ENCODE measurements around the gene RAPGEF4.
"Not testable (repeated sequence)": the region's sequence is repeated elsewhere in the genome, so short reads cannot be mapped to it uniquely, and the experiment has no call there.

The RAPGEF4 gene

DNA sequence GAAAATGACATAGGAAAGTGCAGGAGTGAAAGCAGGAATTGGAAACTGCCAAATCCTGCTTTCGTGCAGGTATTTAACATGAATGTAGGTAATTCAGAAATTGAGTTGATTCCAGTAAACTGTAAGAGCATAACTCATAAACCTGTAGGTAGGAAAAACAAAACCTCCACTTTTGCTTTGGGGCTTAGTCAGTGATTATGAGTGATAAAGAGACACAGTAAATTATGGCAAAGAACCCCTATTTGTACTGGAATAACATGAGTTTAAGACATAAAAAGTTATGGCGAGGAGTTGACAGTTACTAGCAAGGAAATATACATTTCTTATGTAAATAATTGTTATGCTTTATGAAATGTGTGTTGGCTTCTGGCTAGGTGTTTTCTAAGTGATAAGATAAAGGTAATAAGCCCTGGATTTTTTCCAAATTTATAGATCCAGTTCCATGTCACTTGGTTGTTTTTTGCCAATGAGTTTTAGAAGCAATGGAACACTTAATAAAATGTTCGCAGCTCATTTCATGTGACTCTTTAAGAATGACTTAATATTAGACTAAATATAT, 357.3 kb downstream of the RAPGEF4 start:
- DNase-seq (ENCODE audit: low read depth, low spot score) = no peak

DNA sequence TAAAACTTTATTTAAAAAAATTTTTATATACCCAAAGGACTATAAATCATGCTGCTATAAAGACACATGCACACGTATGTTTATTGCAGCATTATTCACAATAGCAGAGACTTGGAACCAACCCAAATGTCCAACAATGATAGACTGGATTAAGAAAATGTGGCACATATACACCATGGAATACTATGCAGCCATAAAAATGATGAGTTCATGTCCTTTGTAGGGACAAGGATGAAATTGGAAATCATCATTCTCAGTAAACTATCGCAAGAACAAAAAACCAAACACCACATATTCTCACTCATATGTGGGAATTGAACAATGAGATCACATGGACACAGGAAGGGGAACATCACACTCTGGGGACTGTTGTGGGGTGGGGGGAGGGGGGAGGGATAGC, 358.0 kb downstream of the RAPGEF4 start:
- DNase-seq (ENCODE audit: low read depth, low spot score) = not testable (repeated sequence)

DNA sequence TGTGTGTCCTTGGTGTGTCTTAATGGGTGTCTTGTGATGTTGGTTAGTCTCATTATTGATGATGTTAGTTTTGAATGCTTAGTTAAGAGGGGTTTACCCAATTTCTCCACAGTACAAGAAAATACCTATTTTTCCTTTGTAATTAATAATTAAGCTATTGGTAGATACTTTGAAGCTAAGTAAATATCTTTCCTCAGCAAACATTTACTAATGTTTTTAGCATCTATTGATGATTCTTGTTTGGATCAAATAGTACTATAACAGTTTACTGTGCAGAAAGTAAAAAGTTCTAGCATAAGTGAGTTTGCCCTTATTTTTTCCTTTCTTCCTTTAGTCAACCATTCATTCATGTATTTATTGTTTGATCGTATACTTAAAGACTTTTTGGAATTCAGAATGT, 359.1 kb downstream of the RAPGEF4 start:
- no peak for DNase-seq (ENCODE audit: low read depth, low spot score)

DNA sequence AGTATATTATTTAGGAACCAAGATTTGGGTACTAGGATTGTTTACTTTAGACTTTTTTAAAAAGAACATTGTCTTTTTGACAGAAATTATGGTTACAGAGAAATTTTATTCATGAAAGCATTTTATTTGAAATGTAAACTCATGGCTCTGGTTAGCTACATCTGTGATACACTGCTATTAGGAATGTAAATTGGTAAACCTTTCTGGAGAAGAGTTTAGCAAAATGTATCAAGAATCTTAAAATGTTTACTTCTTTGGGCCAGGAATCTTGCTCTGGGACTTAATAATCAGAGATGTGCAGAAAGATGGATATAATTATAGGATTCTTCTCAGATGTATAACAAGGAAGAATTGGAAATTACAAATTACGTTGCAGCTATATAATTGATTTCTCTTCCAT, 359.7 kb downstream of the RAPGEF4 start:
- no peak for DNase-seq (ENCODE audit: low read depth, low spot score)

DNA sequence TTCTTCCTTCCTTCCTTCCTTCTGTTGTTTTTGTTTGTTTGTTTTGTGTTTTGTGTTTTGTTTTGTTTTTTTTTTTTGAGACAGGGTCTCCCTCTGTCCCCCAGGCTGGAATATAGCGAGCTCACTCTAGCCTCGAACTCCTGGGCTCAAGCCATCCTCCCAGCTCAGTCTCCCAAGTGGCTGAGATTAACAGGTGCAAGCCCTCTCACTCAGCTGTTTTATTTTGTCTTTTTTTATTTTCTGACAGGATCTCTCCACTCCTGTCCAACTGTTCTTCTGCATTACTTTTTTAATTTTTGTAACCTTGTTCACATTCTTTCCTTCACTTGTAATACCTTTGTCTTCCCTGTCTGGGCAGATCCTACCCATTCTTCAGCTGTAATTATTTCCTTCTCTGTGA, 363.6 kb downstream of the RAPGEF4 start:
- no peak for DNase-seq (ENCODE audit: low read depth, low spot score)

DNA sequence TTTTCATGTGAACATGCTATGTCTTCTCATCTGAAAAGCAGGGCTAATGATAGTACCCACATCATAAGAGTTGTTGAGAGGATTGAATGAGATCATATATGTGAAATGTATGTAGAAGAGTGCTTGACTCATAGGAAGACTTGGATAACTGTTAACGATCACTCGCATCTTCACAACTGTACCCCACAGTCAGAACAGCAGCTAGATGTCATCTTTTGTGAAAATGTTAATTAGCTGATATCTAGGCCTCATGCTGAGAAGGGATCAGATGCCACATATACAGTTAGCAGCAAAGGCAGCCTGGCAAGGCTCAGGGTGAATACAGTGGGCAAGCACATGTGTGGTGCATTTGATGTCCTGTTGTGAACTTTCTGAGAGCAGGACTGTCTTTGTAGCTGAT, 364.2 kb downstream of the RAPGEF4 start:
- no peak for DNase-seq (ENCODE audit: low read depth, low spot score)

DNA sequence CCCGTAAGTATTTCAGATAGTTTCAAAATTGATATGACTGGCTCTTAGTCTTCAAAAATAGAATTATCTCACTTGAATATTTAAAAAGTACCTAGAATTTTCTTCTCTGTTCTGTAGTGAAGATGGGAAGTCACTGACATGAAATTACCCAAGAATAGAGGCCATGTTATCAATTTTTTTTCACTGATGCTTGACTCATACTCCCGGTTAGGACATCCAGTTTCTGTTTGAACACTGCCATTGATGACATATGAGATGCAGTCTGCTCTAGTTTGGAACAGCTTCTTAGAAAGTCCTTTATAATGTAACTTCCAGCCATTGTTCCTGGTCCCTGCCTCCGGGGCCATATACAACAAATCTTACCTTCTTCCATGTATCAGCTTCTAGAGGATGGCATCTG, 366.0 kb downstream of the RAPGEF4 start:
- no peak for DNase-seq (ENCODE audit: low read depth, low spot score)
